HTERT RPE-1 (cell line): ENCODE measurements around the gene ZNF236.
"Not testable (repeated sequence)": the region's sequence is repeated elsewhere in the genome, so short reads cannot be mapped to it uniquely, and the experiment has no call there.

ENCODE experiments used
- in situ Hi-C: fragments of 300-500 bp; cut with MboI; formaldehyde crosslinking; loops from 4 replicates; pipeline ENCODE4 v1.14.3; 2020; ENCODE audit warnings: low sequenced_read_pairs

Gene ZNF236

GRCh38 chr18:77001979-77002378 lies 179.6 kb downstream of the ZNF236 start:
- in situ Hi-C loops, result no loop called here

DNA sequence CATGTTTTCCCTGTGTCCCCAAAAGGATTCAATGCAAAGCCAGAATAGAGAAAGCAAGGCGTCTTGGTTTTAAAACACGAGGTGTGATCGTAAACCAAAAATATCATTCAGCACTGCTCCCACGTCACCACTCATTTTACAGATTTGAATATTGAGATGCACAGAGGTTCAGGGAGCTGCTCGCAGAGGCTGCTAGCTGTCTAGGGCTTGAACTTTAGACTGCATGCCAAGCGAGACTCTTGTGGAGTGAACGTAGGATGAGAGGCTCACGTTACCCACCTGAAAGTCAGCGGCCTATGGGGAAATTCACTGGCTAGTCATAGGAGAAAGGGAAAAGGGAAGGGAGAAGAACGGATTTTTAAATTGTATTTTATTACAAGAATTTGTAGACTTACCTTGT lies 180.1 kb downstream of the ZNF236 start:
- in situ Hi-C loops, result no loop called here

GRCh38 chr18:77003316-77003715 lies 181.0 kb downstream of the ZNF236 start:
- in situ Hi-C loops, result no loop called here

- in situ Hi-C loops, result no loop called here
Measured at GRCh38 chr18:77004555-77005380, 182.4 kb downstream of the ZNF236 start.

DNA sequence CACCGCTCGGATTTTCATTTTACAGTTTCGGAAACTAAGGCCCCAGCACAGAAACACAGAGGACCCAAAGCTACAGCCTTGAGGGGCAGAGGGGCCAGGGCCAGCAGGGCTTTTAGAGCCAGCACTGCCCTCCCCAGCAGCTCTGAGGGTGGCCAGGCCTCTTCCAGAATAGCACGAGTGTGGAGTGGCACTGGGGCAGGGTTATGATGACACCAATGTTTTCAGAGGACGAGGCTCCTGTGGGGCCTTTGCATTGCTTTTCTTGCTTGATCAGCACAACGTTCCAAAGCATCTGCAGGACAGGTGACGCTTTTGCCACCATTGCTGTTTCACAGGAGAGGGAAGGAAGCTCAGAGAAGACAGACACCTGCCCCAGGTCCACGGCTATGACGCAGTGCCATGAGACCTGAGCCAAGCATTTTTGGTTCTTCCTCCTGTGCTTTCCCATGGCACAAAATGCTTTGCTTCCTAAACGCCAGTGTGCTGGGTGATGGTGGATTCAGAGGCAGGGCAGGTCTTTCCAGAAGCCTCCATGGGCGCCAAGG lies 183.4 kb downstream of the ZNF236 start:
- in situ Hi-C loops, result no loop called here

- in situ Hi-C loops, result no loop called here
Measured at GRCh38 chr18:77006305-77007175, 184.2 kb downstream of the ZNF236 start.

DNA sequence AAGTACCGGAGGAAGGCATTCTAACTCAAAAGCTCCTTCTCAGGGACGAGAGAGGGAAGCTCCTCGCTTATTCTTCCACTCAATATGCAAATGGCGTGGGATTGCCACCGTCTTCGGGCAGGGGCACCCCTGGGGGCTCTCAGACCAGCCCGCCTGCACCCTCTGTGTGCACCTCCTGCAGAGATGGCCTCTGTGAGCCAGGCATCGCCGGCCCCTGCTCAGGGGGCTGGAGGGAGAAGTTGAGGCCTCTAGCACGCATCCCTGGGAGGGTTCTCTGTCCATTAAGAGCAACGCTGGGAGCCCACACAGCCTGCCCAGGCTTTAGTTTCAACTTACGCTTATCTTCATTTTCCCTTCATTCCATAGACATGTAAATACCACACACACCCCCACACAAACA lies 184.9 kb downstream of the ZNF236 start:
- in situ Hi-C loops, result no loop called here

GRCh38 chr18:77008006-77008405 lies 185.6 kb downstream of the ZNF236 start:
- in situ Hi-C loops, result no loop called here

- in situ Hi-C loops, result no loop called here
Measured at GRCh38 chr18:77008576-77009315, 186.4 kb downstream of the ZNF236 start.

- in situ Hi-C loops, result no loop called here
Measured at GRCh38 chr18:77009675-77010074, 187.3 kb downstream of the ZNF236 start.

DNA sequence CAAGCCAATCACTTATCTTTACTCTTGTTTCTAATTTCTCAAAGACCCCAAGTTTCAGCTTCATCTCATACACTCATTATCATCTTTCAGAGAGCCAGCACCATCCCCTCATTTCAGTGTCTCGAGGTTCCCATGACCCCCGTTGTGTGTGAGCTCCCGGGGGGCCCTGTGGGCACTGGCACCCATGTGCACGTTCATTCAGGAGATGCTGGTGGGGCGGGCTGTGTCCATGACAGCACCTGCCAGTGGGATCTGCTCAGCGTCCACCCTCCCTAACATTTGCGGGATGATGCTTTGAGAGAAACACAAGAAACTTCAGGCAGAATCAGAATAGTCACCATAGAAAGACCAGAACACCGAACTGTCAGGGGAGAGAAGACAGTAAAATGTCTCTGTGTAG lies 189.8 kb downstream of the ZNF236 start:
- in situ Hi-C loops, result no loop called here

- in situ Hi-C loops, result no loop called here
Measured at GRCh38 chr18:77012806-77013541, 190.6 kb downstream of the ZNF236 start.

GRCh38 chr18:77013811-77014521 lies 191.6 kb downstream of the ZNF236 start:
- in situ Hi-C loops, result no loop called here

GRCh38 chr18:77014538-77014937 lies 192.2 kb downstream of the ZNF236 start:
- in situ Hi-C loops, result no loop called here

- in situ Hi-C loops, result no loop called here
Measured at GRCh38 chr18:77015169-77015568, 192.8 kb downstream of the ZNF236 start.

DNA sequence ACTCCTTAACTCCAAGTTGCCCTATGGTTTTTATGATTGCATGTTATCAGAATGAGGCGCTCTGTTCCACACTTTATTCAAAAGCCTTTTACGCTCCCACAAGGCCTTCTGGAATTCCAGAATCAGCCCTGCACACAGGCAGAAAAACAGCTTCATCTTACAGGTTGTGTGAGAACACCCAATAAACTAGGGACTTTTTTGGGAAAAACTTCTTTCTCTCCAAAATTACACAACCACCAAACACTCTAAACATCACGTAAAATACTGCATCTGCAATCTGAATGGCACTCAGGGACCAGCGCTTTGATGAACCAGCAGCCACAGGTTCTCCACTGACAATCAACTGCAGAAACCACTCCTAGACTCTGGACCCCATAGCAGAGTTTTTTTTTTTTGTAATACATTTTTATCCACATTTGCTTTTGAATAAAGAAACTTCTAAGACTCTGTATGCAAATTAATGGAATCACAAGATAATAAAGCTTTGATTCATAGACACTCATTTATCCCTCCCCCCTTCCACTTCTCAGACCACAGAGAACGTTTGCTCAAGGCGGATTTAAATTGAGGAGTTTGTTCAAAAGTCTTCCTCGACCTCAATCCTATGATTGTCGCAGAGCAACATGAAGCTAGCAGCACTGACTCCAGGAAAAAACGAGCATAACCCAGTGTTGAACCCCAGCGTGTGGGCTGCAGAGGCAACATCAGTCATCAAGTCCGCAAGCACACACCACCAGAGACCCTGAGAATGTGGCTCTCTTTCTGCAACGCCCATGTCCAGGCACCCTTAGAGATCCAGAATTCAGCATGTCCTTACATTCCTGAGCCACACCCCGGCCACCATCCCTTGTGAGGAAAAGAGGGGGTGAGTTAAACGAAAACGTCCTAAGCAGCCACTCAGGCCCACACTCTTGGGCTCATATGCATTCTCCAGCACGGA lies 193.7 kb downstream of the ZNF236 start:
- in situ Hi-C loops, result no loop called here

DNA sequence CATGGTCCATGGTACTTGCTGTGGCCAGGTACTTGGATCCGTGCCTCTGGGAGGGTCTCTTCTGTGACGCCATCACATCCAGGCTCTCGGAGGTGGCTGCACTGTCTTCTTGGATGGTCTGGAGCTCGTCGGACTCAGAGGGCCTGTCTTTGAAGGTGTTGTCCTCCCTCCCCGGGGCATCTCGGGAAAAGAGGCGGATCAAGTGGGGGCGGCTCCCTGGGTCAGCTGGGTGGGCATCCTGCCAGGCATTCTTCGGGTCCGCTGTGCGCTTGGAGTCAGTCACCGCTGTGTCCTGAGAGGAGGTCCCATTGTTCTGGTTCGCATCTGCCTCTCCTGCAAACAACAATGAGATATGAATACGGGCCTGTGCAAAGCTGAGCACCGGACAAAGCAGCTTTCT lies 194.6 kb downstream of the ZNF236 start:
- in situ Hi-C loops, result no loop called here

GRCh38 chr18:77017355-77017754 lies 195.0 kb downstream of the ZNF236 start:
- in situ Hi-C loops, result no loop called here

DNA sequence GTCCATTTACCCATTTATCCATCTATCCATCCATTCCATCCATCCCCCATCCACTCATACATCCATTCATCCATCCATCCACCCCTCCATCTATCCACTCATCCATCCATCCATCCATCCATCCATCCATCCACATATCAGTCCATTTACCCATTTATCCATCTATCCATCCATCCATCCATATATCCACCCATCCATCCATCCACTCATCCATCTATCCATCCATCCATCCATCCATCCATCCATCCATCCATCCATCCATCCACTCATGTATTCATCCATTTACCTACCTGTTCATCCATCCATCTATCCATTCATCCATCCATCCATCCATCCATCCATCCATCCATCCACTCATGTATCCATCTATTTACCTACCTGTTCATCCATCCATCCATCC lies 196.3 kb downstream of the ZNF236 start:
- in situ Hi-C loops, result not testable (repeated sequence)
